HG02840 (cell line): Measurements from ENCODE around the gene FGF4.

Experiments
- ATAC-seq: cut with Tn5 transposase; IDR thresholded peaks from one replicate; pipeline ENCODE4 v1.9.1; 2021; ENCODE audit warnings: mild to moderate bottlenecking, moderate library complexity, moderate number of reproducible peaks; ENCODE audit not compliant: unreplicated experiment, low FRiP score

The FGF4 gene

DNA sequence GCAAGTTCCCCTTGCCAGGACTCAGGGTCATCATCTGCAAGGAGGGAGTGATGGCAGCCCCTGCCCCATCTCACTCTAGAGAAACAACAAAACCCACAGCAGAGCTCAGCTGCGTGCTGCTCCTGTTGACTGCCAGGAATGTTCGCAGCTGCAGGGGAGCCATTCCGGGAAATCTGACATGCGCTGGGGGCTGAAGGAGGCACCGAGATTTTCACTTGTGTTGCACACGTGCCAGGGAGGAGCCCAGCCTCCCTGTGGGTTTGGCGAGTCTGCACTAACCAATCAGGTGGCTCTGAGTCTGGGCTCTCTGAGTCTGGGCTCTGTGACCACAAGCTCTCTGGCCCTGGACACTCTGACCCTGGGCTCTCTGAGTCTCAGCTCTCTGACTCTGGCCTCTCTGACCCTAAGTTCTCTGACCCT, 33.5 kb upstream of the FGF4 start:
- no peak for ATAC-seq

GRCh38 chr11:69807106-69807815, 32.1 kb upstream of the FGF4 start:
- no peak for ATAC-seq

- no peak for ATAC-seq
Measured at GRCh38 chr11:69804769-69805508, 29.8 kb upstream of the FGF4 start.

DNA sequence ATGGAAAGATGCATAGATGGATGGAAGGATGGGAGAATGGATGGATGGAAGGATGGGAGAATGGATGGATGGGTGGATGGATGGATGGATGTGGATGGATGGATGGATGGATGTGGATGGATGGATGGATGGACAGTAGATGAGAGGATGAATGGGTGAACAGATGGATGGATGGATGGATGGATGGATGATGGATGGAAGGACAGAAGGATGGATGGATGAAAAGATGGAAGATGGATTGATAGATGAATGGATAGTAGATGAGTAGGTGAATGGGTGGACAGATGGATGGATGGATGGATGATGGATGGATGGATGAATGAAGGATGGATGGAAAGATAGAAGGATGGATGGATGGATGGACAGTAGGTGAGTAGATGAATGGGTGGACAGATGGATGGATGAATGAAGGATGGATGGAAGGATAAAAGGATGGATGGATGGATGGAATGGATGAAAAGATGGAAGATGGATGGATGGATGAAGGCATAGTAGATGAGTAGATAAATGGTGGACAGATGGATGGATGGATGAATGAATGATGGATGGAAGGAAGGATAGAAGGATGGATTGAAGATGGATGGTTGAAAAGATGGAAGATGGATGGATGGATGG, 28.6 kb upstream of the FGF4 start:
- no peak for ATAC-seq

- no peak for ATAC-seq
Measured at GRCh38 chr11:69803022-69803421, 27.9 kb upstream of the FGF4 start.

DNA sequence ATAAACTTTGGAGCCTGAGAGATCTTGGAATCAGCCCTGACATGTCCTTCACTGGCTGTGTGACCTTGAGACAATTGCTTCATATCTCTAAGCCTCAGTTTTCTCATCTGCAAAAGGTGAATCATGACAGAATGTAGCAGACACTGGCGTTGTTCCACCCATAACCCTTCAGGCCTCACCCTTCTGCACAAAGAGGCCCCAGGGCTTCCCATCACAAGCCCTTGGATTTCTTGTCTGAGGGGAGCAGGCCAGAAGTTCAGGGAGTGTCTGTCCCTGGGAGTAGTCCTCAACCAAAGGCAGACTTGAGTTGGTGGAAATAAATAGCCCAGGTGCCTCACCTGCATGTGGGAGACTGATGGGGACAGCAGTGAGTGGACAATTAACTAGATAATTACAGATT, 27.4 kb upstream of the FGF4 start:
- ATAC-seq = no peak

- ATAC-seq = no peak
Measured at GRCh38 chr11:69801513-69802335, 26.6 kb upstream of the FGF4 start.

- ATAC-seq = no peak
Measured at GRCh38 chr11:69800278-69800677, 25.1 kb upstream of the FGF4 start.

- ATAC-seq = no peak
Measured at GRCh38 chr11:69799582-69799981, 24.4 kb upstream of the FGF4 start.

DNA sequence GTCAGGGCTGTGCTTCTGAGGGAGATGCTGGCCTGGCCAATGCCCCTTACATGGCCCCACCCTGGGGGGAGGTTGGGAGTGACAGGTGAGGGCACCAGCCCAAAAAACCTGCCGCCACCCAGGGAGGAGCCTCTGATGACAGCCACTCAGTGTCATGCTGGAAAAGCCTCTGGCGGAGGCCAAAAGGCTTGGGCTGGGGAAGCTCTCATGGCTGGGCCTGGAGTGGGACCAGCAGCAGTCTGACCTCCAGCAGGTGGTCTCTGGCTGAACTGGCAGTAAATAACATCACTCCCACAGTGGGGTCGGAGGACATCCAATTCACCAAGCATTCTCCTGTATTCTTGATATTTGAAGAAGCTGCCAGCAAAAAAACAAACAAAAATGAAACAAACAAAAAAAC, 24.0 kb upstream of the FGF4 start:
- ATAC-seq = no peak

- ATAC-seq = no peak
Measured at GRCh38 chr11:69797737-69798528, 22.8 kb upstream of the FGF4 start.

GRCh38 chr11:69797156-69797555, 22.0 kb upstream of the FGF4 start:
- no peak for ATAC-seq

DNA sequence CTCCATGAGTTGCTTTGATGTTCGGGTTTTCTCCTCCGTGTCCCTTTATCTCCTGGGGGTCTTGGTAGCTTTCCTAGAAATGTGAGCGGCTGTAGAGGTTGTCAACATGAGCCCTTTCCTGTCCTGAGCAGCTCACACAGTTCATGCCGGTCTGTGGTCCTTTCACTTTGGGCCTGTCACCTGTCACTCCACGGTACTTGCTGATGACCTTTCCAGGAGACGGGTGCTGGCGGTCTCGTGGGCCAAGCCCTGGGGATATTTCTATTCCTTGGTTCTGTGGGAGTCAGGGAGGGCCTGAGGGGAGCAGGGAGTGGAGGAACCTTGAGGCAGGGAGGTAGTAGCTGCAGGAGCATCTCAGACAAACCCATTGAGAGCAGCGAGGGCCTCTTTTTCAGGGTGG, 20.9 kb upstream of the FGF4 start:
- ATAC-seq = no peak

DNA sequence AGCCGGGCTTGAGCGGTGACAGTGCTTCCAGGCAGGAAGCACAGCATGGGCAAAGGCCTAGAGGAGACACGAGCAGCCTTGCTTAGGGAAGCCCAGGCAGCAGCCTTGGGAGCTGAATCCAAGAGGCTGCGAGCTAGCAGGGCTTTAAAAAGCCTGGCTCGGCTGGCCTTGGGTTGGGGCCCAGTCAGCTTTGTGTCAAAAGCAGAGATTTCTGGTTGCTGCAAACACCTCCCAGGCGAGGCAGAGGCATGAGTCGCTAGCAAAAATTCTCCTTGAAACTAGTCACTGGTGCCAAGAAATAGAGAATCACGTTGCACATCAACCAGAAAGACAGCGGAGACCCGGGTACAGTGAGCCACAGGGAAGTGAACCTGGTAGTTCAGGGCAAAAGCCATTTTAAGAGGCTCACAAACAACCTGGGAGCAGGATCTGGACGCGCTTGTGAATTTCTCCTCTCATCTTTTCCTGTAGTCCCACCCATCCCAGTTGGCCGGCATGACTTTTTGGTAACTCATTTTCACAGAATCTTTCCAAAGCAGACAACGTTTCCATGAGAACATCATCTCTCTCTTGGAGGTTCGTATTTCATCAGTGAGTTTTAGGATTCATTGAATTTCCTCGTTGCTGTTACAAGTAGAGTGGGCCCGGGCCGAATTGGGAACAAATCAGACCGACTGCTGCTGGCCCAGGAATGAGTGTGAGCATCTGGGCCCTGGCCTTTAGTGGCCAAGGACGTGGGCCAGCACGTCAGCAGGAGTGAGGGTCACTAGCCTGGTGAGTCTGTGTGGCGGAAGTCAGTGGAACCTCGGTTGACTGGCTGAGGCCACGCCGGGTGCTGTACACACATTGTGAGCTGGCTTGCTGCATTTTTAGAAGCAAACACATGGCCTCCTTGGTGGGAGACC, 16.4 kb upstream of the FGF4 start:
- ATAC-seq = no peak

DNA sequence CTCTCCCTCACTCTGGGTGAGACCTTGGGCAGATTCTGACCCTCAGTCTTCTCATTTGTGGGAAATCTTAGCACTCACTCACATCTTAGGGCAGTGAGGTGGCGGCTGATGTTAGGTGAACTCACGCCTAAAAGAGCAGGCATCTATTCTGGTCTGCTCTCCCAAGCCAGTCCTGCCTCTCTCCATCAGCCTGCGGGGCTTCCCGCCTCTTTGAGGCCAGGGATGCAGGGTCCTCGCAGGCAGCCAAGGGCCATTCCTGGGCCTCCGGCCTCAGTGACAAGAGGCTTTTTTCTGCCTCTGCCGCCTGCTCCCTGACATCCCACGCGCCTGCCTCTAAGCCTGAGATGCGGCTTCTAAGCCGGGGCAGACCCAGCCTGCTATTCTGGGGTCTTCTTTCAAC, 13.8 kb upstream of the FGF4 start:
- no peak for ATAC-seq

GRCh38 chr11:69787906-69788305, 12.8 kb upstream of the FGF4 start:
- ATAC-seq = no peak

- ATAC-seq = no peak
Measured at GRCh38 chr11:69787457-69787856, 12.3 kb upstream of the FGF4 start.

DNA sequence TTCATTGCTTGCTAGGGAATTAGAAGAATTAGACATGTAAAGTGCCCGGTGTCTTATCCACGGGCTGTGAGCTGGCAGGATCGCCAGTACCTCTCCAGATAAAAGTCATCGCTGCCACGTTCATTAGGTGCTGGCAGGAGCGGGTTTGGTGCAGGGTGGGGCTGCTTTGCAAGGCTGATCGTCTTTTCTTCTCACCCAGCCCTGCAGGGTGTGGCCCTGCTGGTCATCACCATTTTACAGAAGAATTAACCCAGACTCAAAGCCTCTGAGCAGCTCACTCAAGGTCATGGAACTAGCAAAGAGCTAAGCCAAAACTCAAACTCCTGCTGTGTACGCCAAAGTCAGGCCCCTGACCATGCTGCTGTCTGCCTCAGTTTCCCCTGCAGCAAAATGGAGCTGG, 6.1 kb upstream of the FGF4 start:
- ATAC-seq = no peak

GRCh38 chr11:69778373-69778772, 3.2 kb upstream of the FGF4 start:
- no peak for ATAC-seq
